OCI-LY1 (cell line): ENCODE results near the gene EZH2.

Experiments used
- H2AFZ ChIP-seq: fragments of 200-600 bp; sonication (generic), shearing (Covaris generic); 2 replicates; pipeline ENCODE4 v1.6.0; 2014; ENCODE audit warnings: antibody characterized with exemption, mild to moderate bottlenecking, low read length
- H3F3A ChIP-seq: fragments of 200-600 bp; sonication (generic), shearing (Covaris generic); 2 replicates; pipeline ENCODE4 v1.6.0; 2014; ENCODE audit warnings: mild to moderate bottlenecking, antibody characterized with exemption, low read length, moderate library complexity; ENCODE audit not compliant: insufficient read depth
- H3K27ac ChIP-seq: fragments of 200-600 bp; sonication (generic); 2 replicates; pipeline ENCODE4 v1.5.1; 2014; ENCODE audit warnings: low read length, mixed run types, mild to moderate bottlenecking, low read depth; ENCODE audit not compliant: poor library complexity, severe bottlenecking
- H3K27me3 ChIP-seq: fragments of 200-600 bp; sonication (generic); 2 replicates; pipeline ENCODE4 v1.6.0; 2014; ENCODE audit warnings: antibody characterized with exemption, mild to moderate bottlenecking, low read length, moderate library complexity; ENCODE audit not compliant: insufficient read depth
- H3K36me3 ChIP-seq: fragments of 200-600 bp; sonication (generic); 2 replicates; pipeline ENCODE4 v1.6.1; 2014; ENCODE audit warnings: mild to moderate bottlenecking, antibody characterized with exemption, low read length, moderate library complexity, mixed read lengths; ENCODE audit not compliant: insufficient read depth
- H3K4me1 ChIP-seq: fragments of 200-600 bp; sonication (generic); 2 replicates; pipeline ENCODE4 v1.5.1; 2014; ENCODE audit warnings: mild to moderate bottlenecking, low read length, moderate library complexity; ENCODE audit not compliant: insufficient read depth, severe bottlenecking
- H3K4me2 ChIP-seq: fragments of 200-600 bp; sonication (generic), shearing (Covaris generic); 2 replicates; pipeline ENCODE4 v1.6.1; 2014; ENCODE audit warnings: low read length
- H3K4me3 ChIP-seq: fragments of 200-600 bp; sonication (generic); 2 replicates; pipeline ENCODE4 v1.5.1; 2014; ENCODE audit warnings: low read length, low read depth, mild to moderate bottlenecking, mixed read lengths; ENCODE audit not compliant: poor library complexity, severe bottlenecking
- H3K79me2 ChIP-seq: fragments of 200-600 bp; shearing (Covaris generic); 2 replicates; pipeline ENCODE4 v1.6.1; 2016; ENCODE audit warnings: mixed run types, low read length, mixed read lengths; ENCODE audit not compliant: insufficient read depth
- H3K9ac ChIP-seq: fragments of 200-600 bp; sonication (generic), shearing (Covaris generic); 2 replicates; pipeline ENCODE4 v1.6.1; 2014; ENCODE audit warnings: mild to moderate bottlenecking, low read length, mixed read lengths
- H3K9me2 ChIP-seq: fragments of 200-600 bp; sonication (generic), shearing (Covaris generic); 2 replicates; pipeline ENCODE4 v1.6.1; 2014; ENCODE audit warnings: low read depth, mild to moderate bottlenecking, low read length, mixed read lengths
- H3K9me3 ChIP-seq: fragments of 200-600 bp; shearing (Covaris generic); 2 replicates; pipeline ENCODE4 v1.6.1; 2014; ENCODE audit warnings: low read length, mixed read lengths
- H4K20me1 ChIP-seq: fragments of 200-600 bp; sonication (generic), shearing (Covaris generic); 2 replicates; pipeline ENCODE4 v1.6.0; 2016; ENCODE audit warnings: mild to moderate bottlenecking, low read length; ENCODE audit not compliant: insufficient read depth
- CTCF ChIP-seq: fragments of 200-600 bp; sonication (generic), shearing (Covaris generic); IDR thresholded peaks from 2 replicates; pipeline ENCODE4 v1.5.1; 2017; ENCODE audit warnings: mild to moderate bottlenecking, antibody characterized with exemption, low read length, moderate library complexity, mixed read lengths
- EZH2 ChIP-seq: fragments of 200-600 bp; sonication (generic), shearing (Covaris generic); IDR thresholded peaks from 2 replicates; pipeline ENCODE4 v1.8.0; 2017; ENCODE audit warnings: borderline replicate concordance, mixed run types, mild to moderate bottlenecking, antibody characterized with exemption, low read length, moderate library complexity, mixed read lengths

The EZH2 gene

GRCh38 chr7:148906707-148907498 lies 22.8 kb upstream of the EZH2 start:
- no peaks in the 10 kb centered on the region for H3K36me3 ChIP-seq
- TF ChIP-seq CTCF (no peak), EZH2 (no peak)
- no peaks in the 10 kb centered on the region for H3K9me3 ChIP-seq
- no peak overlapping the region for H3K4me2 ChIP-seq
- H3K27ac ChIP-seq = no peak overlapping the region
- H3K79me2 ChIP-seq = no peaks in the 10 kb centered on the region
- H3K27me3 ChIP-seq = no peaks in the 10 kb centered on the region
- H3K9ac ChIP-seq = no peak overlapping the region
- no peaks in the 10 kb centered on the region for H4K20me1 ChIP-seq
- H3K9me2 ChIP-seq = no peaks in the 10 kb centered on the region
- no peaks in the 10 kb centered on the region for H3F3A ChIP-seq
- no peak overlapping the region for H2AFZ ChIP-seq
- H3K4me1 ChIP-seq = no peaks in the 10 kb centered on the region
- H3K4me3 ChIP-seq = no peak overlapping the region

- Histone ChIP-seq H4K20me1 (no peaks in the 10 kb centered on the region), H2AFZ (no peak overlapping the region), H3K27me3 (no peaks in the 10 kb centered on the region), H3K4me1 (no peaks in the 10 kb centered on the region), H3K27ac (no peak overlapping the region), H3F3A (no peaks in the 10 kb centered on the region), H3K9ac (no peak overlapping the region), H3K4me3 (no peak overlapping the region), H3K9me2 (no peaks in the 10 kb centered on the region), H3K36me3 (no peaks in the 10 kb centered on the region), H3K4me2 (no peak overlapping the region), H3K79me2 (no peaks in the 10 kb centered on the region), H3K9me3 (no peaks in the 10 kb centered on the region)
- no peak for TF ChIP-seq EZH2
- TF ChIP-seq CTCF = no peak
Observed at GRCh38 chr7:148905093-148905666, 21.1 kb upstream of the EZH2 start.

GRCh38 chr7:148903504-148903903 lies 19.4 kb upstream of the EZH2 start:
- Histone ChIP-seq H3K4me3 (no peak overlapping the region), H3K9me3 (no peaks in the 10 kb centered on the region), H3K9me2 (no peaks in the 10 kb centered on the region), H3K9ac (no peak overlapping the region), H3K36me3 (no peaks in the 10 kb centered on the region), H3K79me2 (no peaks in the 10 kb centered on the region), H3K4me2 (no peak overlapping the region), H3K4me1 (no peaks in the 10 kb centered on the region), H3K27ac (no peak overlapping the region), H2AFZ (no peak overlapping the region), H3F3A (no peaks in the 10 kb centered on the region), H3K27me3 (no peaks in the 10 kb centered on the region), H4K20me1 (no peaks in the 10 kb centered on the region)
- TF ChIP-seq EZH2 (no peak), CTCF (no peak)
